ENCODE measurements around the gene UGT8.
"Not testable (repeated sequence)": the region's sequence is repeated elsewhere in the genome, so short reads cannot be mapped to it uniquely, and the experiment has no call there.

The UGT8 gene

DNA sequence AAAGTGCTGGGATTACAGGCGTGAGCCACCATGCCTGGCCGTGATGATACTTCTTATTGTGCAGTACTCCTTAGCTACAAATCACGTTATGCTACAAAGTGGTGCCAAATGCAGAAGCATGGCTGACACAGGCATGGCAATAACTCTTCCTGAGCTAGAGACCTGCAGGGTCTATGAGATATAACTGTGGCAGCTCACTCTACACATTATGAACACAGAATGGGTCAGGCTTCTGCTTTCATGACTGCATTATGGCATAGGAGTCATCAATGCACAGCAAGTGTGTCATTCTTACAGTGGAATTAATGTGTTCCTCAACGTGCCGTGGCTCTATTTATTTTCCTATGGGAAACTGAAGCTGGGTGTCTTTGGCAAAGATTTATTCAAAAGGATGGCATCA lies 64.5 kb downstream of the UGT8 start:
- Histone ChIP-seq H3K27ac (no peak overlapping the region), H3K27me3 (no peaks in the 10 kb centered on the region), H3K4me3 (ENCODE audit: low read depth in 1 of 2, low read length in 1 of 2) (no peak overlapping the region), H3K4me1 (ENCODE audit: control insufficient read depth in 1 of 2, insufficient read depth in 1 of 2, low read depth in 1 of 2, low read length in 1 of 2) (no peaks in the 10 kb centered on the region), H3K9me3 (no peaks in the 10 kb centered on the region), H3K36me3 (no peaks in the 10 kb centered on the region)
- TF ChIP-seq, protein P1, sequence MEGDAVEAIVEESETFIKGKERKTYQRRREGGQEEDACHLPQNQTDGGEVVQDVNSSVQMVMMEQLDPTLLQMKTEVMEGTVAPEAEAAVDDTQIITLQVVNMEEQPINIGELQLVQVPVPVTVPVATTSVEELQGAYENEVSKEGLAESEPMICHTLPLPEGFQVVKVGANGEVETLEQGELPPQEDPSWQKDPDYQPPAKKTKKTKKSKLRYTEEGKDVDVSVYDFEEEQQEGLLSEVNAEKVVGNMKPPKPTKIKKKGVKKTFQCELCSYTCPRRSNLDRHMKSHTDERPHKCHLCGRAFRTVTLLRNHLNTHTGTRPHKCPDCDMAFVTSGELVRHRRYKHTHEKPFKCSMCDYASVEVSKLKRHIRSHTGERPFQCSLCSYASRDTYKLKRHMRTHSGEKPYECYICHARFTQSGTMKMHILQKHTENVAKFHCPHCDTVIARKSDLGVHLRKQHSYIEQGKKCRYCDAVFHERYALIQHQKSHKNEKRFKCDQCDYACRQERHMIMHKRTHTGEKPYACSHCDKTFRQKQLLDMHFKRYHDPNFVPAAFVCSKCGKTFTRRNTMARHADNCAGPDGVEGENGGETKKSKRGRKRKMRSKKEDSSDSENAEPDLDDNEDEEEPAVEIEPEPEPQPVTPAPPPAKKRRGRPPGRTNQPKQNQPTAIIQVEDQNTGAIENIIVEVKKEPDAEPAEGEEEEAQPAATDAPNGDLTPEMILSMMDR (IDR thresholded peaks at IDR 0.05) = no peak

DNA sequence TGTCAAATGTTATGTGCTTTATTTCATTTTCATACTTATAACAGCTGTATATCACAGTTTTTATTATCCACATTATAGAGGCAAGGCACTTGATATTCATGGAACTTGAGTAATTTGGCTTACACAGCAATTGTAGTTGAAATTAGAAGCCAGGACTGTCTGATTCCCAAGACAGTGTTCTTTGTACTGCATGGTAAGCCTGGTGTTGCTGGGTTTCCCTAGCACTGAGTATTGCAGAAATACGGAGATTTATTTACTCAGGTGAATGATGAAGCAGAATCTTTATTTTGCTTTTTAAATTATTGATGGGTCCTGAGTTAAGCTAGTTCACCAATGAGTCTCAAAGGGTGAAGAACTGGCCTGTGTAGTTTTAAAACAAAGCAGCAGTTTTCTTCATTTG lies 70.0 kb downstream of the UGT8 start:
- no peaks in the 10 kb centered on the region for H3K4me1 ChIP-seq (ENCODE audit: control insufficient read depth in 1 of 2, insufficient read depth in 1 of 2, low read depth in 1 of 2, low read length in 1 of 2)
- H3K9me3 ChIP-seq = no peaks in the 10 kb centered on the region
- H3K4me3 ChIP-seq (ENCODE audit: low read depth in 1 of 2, low read length in 1 of 2) = no peak overlapping the region
- TF ChIP-seq, protein P1 (IDR thresholded peaks at IDR 0.05) = no peak
- H3K36me3 ChIP-seq = no peaks in the 10 kb centered on the region
- no peaks in the 10 kb centered on the region for H3K27me3 ChIP-seq
- no peak overlapping the region for H3K27ac ChIP-seq

DNA sequence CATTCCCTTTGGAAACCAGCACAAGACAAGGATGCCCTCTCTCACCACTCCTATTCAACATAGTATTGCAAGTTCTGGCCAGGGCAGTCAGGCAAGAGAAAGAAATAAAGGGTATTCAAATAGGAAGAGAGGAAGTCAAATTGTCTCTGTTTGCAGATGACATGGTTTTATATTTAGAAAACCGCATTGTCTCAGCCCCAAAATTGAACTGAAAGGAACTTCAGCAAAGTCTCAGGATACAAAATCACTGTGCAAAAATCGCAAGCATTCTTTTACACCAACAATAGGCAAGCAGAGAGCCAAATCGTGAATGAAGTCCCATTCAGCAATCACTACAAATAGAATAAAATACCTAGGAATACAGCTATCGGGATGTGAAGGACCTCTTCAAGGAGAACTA lies 72.1 kb downstream of the UGT8 start:
- not testable (repeated sequence) for H3K27ac ChIP-seq; H3K36me3 ChIP-seq; H3K27me3 ChIP-seq; H3K4me1 ChIP-seq (ENCODE audit: control insufficient read depth in 1 of 2, insufficient read depth in 1 of 2, low read depth in 1 of 2, low read length in 1 of 2); H3K4me3 ChIP-seq (ENCODE audit: low read depth in 1 of 2, low read length in 1 of 2); H3K9me3 ChIP-seq

DNA sequence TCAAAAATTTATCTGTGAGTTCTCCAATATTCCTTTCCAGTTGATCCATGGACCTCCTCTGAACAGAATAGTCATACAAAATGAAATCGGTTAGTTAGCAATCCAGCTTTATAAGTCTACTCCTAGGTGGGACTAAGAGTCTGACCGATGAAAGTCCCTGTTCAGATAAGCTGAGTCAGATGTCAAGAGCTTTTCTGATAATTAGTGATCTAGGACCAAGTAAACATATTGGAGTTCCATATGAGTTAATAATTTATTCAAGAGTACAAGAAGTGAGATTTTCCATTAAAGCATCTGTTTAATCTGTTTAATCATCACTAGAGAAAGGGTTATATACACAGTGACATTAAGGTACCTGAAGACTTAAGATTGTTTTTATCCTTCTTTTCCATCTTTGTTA lies 74.7 kb downstream of the UGT8 start:
- H3K27me3 ChIP-seq = no peaks in the 10 kb centered on the region
- TF ChIP-seq, protein P1 (IDR thresholded peaks at IDR 0.05) = no peak

DNA sequence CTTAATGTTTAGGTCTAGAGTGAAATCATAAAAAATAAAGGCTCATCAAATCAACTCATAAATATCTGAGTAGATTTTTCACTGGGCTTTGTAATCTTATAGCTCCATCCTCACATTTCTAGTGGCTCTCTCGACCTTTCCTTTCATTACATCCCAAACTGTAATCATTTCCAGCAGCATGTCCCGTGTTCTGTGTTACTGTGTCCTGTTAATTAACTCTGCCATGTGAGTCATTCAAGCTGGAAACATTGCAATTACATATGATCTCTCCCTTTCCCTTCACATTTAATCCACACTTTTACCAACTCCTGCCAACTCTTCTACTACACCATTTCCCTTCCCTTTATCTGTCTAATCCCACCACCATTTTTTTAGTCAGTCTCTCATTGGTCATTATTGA lies 75.5 kb downstream of the UGT8 start:
- TF ChIP-seq, protein P1 (IDR thresholded peaks at IDR 0.05) = no peak
- Histone ChIP-seq H3K27ac (no peak overlapping the region), H3K4me1 (ENCODE audit: control insufficient read depth in 1 of 2, insufficient read depth in 1 of 2, low read depth in 1 of 2, low read length in 1 of 2) (no peaks in the 10 kb centered on the region), H3K27me3 (no peaks in the 10 kb centered on the region), H3K36me3 (no peaks in the 10 kb centered on the region), H3K9me3 (no peaks in the 10 kb centered on the region), H3K4me3 (ENCODE audit: low read depth in 1 of 2, low read length in 1 of 2) (no peak overlapping the region)

More for the DNA sequence above, 74.7 kb downstream of the UGT8 start:
- H3K4me1 ChIP-seq (ENCODE audit: control insufficient read depth in 1 of 2, insufficient read depth in 1 of 2, low read depth in 1 of 2, low read length in 1 of 2) = no peaks in the 10 kb centered on the region
- no peak overlapping the region for H3K27ac ChIP-seq
- no peak overlapping the region for H3K4me3 ChIP-seq (ENCODE audit: low read depth in 1 of 2, low read length in 1 of 2)
- no peaks in the 10 kb centered on the region for H3K9me3 ChIP-seq
- H3K36me3 ChIP-seq = no peaks in the 10 kb centered on the region

DNA sequence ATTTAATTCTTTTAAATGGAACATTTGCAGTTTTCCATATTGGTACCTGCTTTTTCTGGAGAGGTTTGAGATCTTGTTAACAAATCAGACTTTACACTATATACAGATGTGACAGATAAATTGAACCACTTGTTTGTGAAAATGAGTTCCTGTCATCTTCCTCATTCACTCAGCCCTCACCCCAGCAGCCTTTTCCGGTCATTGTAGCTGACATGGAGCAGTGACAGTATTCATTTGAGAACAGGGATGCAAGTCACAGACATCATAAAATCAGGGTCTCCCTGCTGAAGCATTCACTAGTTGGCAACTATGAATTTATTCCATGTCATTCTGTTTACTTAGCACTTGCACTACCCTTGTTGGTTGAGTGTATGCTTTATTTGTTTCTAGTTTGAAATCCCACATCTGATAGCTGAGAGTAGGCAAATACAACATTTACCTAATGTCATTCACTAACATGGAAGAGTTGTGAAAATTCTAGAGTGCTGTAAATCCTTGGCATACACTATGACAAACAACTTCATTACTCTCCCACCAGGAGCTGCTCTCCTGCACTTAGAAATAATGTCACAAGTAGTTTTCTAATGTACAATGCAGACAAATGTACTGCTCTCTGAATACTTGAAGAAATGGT lies 78.9 kb downstream of the UGT8 start:
- H3K27ac ChIP-seq = no peak overlapping the region
- TF ChIP-seq, protein P1 (IDR thresholded peaks at IDR 0.05) = no peak
- H3K4me1 ChIP-seq (ENCODE audit: control insufficient read depth in 1 of 2, insufficient read depth in 1 of 2, low read depth in 1 of 2, low read length in 1 of 2) = no peaks in the 10 kb centered on the region

More for the DNA sequence above, 78.9 kb downstream of the UGT8 start:
- H3K27me3 ChIP-seq = no peaks in the 10 kb centered on the region
- no peaks in the 10 kb centered on the region for H3K9me3 ChIP-seq
- no peaks in the 10 kb centered on the region for H3K36me3 ChIP-seq
- no peak overlapping the region for H3K4me3 ChIP-seq (ENCODE audit: low read depth in 1 of 2, low read length in 1 of 2)

All from neutrophil (primary cell).